Amniotic epithelial cell (primary cell): ENCODE measurements around the gene SZRD1.

Experiments
- DNase-seq: peaks from one replicate; pipeline ENCODE4 v3.0.0-alpha.2; 2010; ENCODE audit warnings: low read depth

SZRD1 gene

GRCh38 chr1:16367258-16367967 lies 371 bp downstream of the SZRD1 start:
- peak; percentile 76 for DNase-seq

GRCh38 chr1:16367968-16368890 lies 1.2 kb downstream of the SZRD1 start:
- DNase-seq, result peak; percentile 72

GRCh38 chr1:16369821-16370220 lies 2.8 kb downstream of the SZRD1 start:
- DNase-seq, result no peak

- DNase-seq, result peak; percentile 46
Measured at GRCh38 chr1:16371725-16372124, 4.7 kb downstream of the SZRD1 start.

- DNase-seq, result no peak
Measured at GRCh38 chr1:16372535-16373285, 5.7 kb downstream of the SZRD1 start.

- DNase-seq, result no peak
Measured at GRCh38 chr1:16374266-16374665, 7.2 kb downstream of the SZRD1 start.

- peak; percentile 75 for DNase-seq
Measured at GRCh38 chr1:16375521-16376340, 8.7 kb downstream of the SZRD1 start.

- DNase-seq, result no peak
Measured at GRCh38 chr1:16376971-16377370, 9.9 kb downstream of the SZRD1 start.

GRCh38 chr1:16378443-16378842 lies 11.4 kb downstream of the SZRD1 start:
- no peak for DNase-seq

- no peak for DNase-seq
Measured at GRCh38 chr1:16380868-16381267, 13.8 kb downstream of the SZRD1 start.

- no peak for DNase-seq
Measured at GRCh38 chr1:16383888-16384287, 16.8 kb downstream of the SZRD1 start.

- no peak for DNase-seq
Measured at GRCh38 chr1:16385659-16386453, 18.8 kb downstream of the SZRD1 start.

GRCh38 chr1:16386454-16387113 lies 19.5 kb downstream of the SZRD1 start:
- DNase-seq, result peak; percentile 82

GRCh38 chr1:16387201-16388188 lies 20.5 kb downstream of the SZRD1 start:
- no peak for DNase-seq

GRCh38 chr1:16391411-16391810 lies 24.4 kb downstream of the SZRD1 start:
- DNase-seq, result no peak

- no peak for DNase-seq
Measured at GRCh38 chr1:16392740-16393569, 25.9 kb downstream of the SZRD1 start.

- peak; percentile 36 for DNase-seq
Measured at GRCh38 chr1:16393570-16394521, 26.8 kb downstream of the SZRD1 start.
